Left colon (tissue), 2 donors: ENCODE measurements around the gene ZNF280C. TPM values are rescaled to one million over a fixed set of nuclear protein-coding genes. Genes with fewer than 3 reads are reported as not detected.
"Not testable (repeated sequence)": the region's sequence is repeated elsewhere in the genome, so short reads cannot be mapped to it uniquely, and the experiment has no call there.

Experiments
- ATAC-seq: fragments of 200-7000 bp; cut with Tn5 transposase; one replicate; pipeline ENCODE4 v1.9.1; 2020; ENCODE audit warnings: mild to moderate bottlenecking, moderate library complexity
- DNase-seq, 2 donors: peaks; one replicate each; pipeline ENCODE4 v3.0.0-alpha.2; 2020
- intact Hi-C, 2 donors: fragments of 100-400 bp; cut with DNase I in 1 of 2; cut with micrococcal nuclease in 1 of 2; formaldehyde crosslinking; loops; one replicate each; pipeline versions ENCODE4 v1.11.2 to v1.14.0; 2022; cut with DNase I, micrococcal nuclease
- total RNA-seq, 2 donors: library from RNA; stranded (reverse); fragmentation: NEBNext Ultra II Directional; extraction: Animal tissue kit (Norgen Biotek cat#: 25700); gene quantifications; one replicate each; pipeline ENCODE4 v1.2.1, GENCODE V29; 2021
- donor health status: DM: no; HTN: no; CAD: no.
- donor health status: DM: yes; HTN: yes; CAD: no.

ZNF280C gene
- total RNA-seq, 2 donors from 2014 or later = 2.7 to 2.9 TPM

GRCh38 chrX:130263016-130263415 lies 5.7 kb downstream of the ZNF280C start:
- intact Hi-C loops = no loop called here
- no peak for ATAC-seq
- no peak for DNase-seq

DNA sequence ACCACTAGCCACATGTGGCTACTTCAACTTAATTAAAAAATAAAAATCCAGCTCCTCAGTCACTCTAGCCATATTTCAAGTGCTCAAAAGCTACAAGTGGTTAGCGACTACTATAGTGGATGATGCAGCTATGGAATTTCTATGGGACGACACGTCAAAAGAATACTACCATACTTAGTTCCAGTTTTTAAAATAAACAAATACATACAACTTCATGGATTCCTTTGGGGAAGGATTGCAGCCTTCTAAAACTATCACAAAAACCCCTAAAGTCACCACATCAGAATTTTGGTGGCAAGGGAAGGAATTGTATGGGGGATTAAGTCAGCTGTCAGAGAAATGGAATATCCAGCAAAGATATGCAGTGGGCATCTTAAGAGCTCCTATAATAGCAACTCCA lies 6.5 kb downstream of the ZNF280C start:
- intact Hi-C loops = no loop called here
- no peak for DNase-seq
- ATAC-seq = no peak

DNA sequence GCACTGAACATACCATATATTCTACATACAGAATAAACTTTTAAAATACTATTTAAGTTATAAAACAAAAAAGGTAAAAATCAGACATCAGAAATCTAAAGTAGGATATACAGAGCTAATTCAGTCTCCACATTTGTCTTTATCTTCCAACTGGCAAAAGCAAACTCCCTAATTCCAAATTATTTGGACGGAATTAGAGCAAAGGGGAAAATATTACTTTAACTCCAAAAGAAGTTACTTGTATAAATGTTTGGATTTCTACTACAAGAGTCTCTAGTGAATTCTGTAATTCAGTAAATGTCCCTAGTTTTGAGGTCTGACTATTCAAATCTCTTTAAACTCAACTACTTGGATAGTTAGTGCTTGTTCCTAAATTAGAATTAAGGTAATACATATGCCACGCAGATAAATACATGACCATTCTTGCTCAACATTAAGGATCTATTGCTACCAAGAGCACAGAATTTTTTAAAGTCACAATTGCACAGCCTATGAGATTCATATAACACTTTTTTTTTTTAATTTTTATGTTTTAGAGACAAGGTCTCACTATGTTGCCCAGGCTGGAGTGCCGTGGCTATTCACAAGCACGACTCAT lies 7.3 kb downstream of the ZNF280C start:
- ATAC-seq = no peak
- DNase-seq = no peak
- intact Hi-C loops = no loop called here

DNA sequence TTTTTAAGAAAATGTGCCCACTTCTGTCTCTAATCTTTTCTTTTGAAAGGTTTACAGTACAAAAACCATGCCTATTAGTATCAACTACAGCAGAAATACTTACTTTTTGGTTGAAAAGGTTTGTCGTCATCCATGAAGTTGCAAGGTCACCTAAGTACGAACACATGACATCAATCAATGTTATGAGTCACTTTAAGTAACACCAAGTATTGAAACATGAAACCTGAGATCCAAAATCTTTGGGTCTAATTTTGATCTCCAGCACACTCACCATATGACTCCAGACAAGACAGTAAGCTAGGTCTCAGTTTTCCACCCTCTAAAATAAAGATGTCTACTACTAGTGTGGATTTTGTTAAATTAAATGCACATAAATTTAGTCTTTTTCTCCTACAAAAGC lies 8.4 kb downstream of the ZNF280C start:
- intact Hi-C loops = no loop called here
- ATAC-seq (no peak), DNase-seq (no peak)

- no peak for DNase-seq
- intact Hi-C loops = no loop called here
- no peak for ATAC-seq
These were observed 14.8 kb downstream of the ZNF280C start for GRCh38 chrX:130253916-130254315.

DNA sequence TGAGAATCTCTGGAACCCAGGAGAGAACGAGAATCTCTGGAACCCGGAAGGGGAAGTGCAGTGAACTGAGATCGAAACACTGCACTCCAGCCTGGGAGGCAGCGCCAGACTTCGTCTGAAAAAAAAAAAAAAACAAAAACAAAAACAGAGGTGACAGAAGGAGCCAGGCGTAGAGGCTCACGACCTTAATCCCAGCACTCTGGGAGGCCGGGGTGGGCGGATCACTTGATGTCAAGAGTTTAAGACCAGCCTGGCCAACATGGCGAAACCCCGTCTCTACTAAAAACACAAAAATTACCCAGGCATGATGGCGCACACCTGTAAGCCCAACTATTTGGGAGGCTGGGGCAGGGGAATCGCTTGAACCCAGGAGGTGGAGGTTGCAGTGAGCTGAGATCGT lies 17.0 kb downstream of the ZNF280C start:
- intact Hi-C loops = no loop called here
- ATAC-seq (no peak), DNase-seq (no peak)

DNA sequence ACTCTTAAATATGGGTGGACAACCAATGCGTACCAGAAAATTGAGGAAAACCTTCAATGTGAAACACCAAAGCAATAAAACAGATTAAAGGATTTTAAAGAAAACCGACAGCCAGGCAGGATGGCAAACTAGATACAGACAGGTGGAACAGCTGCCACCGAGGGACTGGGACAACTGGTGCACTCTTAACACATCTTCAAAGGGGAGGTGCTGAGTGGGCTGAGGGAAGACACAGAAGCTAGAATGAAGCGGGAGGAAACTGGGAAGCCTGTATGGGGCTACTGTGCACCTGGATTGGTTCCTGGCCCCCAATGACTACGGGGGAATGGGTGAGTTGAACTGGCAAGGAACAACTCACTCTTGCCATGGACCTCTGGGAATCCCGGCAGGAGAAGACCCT lies 20.7 kb downstream of the ZNF280C start:
- intact Hi-C loops = no loop called here
- DNase-seq = no peak
- no peak for ATAC-seq

DNA sequence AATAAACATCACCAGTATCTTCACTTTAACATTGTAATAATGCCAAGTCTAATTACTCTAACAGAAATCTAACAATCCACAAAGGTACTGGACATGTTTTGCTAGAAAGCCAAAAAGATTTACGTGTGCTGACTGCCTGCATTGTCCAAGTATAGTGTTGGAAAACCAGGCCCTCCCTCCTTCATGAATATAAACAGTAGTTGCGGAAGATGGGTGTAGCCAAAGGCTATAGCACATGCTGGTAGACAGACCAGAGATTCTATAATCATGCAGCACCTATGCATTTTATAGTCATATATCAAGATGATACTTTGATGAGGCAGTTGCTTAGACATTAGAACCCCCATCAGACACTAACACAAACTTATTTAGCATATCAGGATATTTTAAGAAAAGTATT lies 22.6 kb downstream of the ZNF280C start:
- no peak for ATAC-seq
- intact Hi-C loops = no loop called here
- DNase-seq = no peak

DNA sequence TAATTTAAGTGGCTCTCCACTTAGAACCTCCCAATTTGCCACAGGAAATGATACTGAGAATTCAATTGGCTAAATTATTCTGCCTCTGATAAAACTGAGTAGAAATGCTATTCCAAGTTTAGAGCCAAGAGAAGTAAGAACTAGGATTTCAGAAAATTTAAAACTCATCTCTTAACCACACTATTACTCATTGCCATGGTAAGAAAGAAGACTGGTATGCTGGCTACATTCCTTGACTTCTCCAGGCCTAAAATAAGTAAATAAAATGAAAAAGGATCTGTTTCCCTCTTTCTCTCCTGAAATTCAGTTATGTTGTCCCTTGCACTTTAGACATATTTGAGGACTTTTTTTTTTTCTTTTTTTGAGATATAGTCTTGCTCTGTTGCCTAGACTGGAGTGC lies 23.3 kb downstream of the ZNF280C start:
- no peak for ATAC-seq
- DNase-seq = no peak
- intact Hi-C loops = no loop called here

DNA sequence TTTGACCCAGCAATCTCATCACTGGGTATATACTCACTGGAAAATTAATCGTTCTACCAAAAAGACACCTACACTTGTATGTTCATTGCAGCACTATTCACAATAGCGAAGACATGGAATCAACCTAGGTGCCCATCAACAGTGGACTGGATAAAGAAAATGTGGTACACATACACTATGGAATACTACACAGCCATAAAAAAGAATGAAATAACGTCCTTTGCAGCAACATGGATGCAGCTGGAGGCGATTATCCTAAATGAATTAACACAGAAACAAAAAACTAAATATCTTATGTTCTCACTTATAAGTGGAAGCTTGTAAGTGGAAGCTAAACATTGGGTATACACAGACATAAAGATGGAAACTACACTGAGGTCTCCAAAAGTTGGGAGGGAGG lies 37.5 kb downstream of the ZNF280C start:
- intact Hi-C loops, DNase-seq, ATAC-seq: not testable (repeated sequence)

- intact Hi-C loops = no loop called here
- DNase-seq (no peak), ATAC-seq (no peak)
These were observed 39.8 kb downstream of the ZNF280C start for GRCh38 chrX:130228871-130229270.

- ATAC-seq = no peak
- DNase-seq = no peak
- intact Hi-C loops = no loop called here
These were observed 43.9 kb downstream of the ZNF280C start for GRCh38 chrX:130224810-130225209.

GRCh38 chrX:130216320-130216719 lies 52.4 kb downstream of the ZNF280C start:
- ATAC-seq = no peak
- intact Hi-C loops = no loop called here
- no peak for DNase-seq

DNA sequence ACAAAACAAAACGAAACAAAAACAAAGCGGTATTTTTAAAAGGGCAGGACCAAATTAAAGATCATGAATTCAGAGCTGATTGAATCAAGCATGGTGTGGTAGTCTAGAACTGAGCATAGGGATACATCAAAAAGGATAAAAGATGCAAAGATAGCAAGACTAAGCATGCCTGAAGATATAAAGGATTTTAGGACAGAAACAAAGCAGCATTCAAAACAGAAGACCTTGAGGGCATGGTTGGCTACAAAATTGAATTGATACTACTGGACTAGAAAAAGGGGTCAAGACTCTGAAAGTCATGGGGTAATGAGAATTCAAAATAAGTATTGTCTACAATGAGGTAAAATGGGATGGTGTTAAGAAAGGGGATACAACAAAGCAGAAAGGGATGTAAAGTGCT lies 55.3 kb downstream of the ZNF280C start:
- intact Hi-C loops = no loop called here
- no peak for ATAC-seq
- no peak for DNase-seq

DNA sequence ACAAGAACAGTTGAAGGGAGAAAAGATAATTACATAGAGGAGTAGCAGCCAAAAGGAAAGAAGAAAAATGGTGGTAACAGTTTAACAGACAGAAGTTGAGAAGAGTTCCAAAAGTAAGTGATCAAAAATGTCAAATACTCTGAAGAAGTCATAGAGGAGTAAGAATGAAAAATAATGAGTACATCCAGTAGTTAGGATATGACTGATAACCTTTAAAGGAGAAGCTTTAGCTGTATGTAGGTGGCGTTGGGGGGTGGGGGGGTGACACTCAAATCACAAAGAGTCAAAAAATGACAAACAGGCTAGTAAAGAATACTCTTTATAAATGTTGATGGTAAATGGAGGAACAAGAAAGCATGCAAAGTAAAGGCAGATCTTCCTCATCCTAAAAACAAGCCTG lies 56.3 kb downstream of the ZNF280C start:
- no peak for ATAC-seq
- intact Hi-C loops = no loop called here
- no peak for DNase-seq

DNA sequence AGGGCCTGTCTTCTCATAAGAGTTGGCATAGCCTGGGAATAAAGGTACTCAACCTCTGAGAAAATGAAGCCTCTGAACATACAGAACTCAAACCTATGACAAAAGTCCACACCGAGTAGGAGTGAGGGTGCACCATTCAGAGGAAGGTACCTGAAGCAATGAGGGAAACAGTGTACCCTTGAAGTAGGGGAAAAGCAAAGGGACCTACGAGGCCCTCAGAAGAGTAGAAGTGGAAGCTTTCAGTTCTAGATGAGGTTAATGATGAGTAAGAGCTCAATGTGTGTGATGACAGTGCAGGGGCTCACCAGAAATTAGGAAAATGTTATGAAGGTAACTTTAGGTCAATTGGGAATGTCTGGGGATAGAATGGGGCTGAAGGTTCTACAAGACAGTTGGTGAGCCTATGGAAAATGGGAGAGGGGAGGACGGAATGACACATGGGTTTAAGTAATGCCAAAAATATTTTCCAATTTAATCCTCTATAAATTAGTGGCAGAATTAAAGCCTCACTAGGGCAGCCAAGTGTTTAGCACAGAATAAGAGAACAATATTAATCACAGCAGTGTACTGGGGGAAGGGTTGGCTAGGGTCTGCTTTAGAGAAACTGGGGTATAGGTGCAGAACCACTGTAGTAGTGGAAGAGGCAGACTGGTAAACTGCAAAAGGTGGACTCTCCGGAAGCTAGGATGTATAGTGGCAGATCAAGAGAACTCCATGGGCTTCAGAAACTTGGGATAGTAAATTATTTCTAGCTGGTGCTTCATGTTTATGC lies 57.1 kb downstream of the ZNF280C start:
- intact Hi-C loops = no loop called here
- ATAC-seq = no peak

DNA sequence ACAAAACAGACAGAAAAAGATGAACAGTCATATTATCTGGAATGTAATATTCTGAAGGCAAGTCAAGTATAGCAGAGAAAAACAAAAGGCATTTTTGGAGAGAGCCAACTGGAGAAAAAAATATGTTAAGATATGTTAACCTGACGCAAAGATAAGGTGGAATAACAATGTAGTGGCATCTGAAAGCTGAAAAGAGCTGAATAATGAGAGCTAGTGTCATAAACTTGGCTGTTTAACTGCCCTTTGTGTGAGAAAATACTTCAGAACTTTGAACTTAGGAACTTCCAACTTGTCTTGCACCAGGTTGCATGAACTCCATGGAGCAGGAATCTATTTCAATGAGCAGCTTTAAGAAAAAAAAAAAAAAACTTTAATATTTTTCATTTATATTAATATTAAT lies 64.1 kb downstream of the ZNF280C start:
- no peak for DNase-seq
- ATAC-seq = peak; percentile 78

More for the DNA sequence above, 57.1 kb downstream of the ZNF280C start:
- no peak for DNase-seq

GRCh38 chrX:130197464-130197863 lies 71.2 kb downstream of the ZNF280C start:
- ATAC-seq = no peak
- DNase-seq = no peak
- intact Hi-C loops = loop anchor here in 1 of 2 donors (5.0 kb wide), 1 partner anchor 120 kb away; no protein-coding TSS in a partner anchor

More for the DNA sequence above, 64.1 kb downstream of the ZNF280C start:
- intact Hi-C loops = no loop called here

GRCh38 chrX:130196466-130196865 lies 72.2 kb downstream of the ZNF280C start:
- DNase-seq (no peak), ATAC-seq (no peak)
- intact Hi-C loops = loop anchor here in 1 of 2 donors (5.0 kb wide), 1 partner anchor 119 kb away; no protein-coding TSS in a partner anchor

GRCh38 chrX:130190801-130191200 lies 77.9 kb downstream of the ZNF280C start:
- intact Hi-C loops = no loop called here
- DNase-seq (no peak), ATAC-seq (no peak)
